ENCODE results near the gene TIGD1.

The TIGD1 gene

DNA sequence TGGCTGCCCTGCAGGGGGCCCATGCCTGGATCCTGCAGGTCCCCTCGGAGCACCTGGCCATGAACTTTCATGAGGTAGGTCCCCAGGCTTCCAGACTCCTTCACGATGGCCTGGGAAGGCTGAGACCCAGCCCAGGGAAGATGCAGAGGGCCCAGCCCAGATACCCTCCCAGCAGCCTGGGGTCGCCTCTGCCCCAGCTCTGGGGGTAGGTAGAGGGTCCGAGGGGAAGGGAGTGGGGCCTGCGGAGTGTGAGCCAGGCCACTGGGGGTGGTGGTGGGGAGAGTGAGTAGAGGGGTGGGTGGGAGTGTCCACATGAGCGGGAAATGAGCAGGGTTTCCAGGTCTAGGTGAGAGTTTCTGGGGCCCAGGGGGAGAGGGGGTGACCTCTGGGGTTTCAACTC, 25.6 kb downstream of the TIGD1 start:
- no peak for DNase-seq (ENCODE audit: low read depth in 3 of 3, low spot score in 1 of 3)

DNA sequence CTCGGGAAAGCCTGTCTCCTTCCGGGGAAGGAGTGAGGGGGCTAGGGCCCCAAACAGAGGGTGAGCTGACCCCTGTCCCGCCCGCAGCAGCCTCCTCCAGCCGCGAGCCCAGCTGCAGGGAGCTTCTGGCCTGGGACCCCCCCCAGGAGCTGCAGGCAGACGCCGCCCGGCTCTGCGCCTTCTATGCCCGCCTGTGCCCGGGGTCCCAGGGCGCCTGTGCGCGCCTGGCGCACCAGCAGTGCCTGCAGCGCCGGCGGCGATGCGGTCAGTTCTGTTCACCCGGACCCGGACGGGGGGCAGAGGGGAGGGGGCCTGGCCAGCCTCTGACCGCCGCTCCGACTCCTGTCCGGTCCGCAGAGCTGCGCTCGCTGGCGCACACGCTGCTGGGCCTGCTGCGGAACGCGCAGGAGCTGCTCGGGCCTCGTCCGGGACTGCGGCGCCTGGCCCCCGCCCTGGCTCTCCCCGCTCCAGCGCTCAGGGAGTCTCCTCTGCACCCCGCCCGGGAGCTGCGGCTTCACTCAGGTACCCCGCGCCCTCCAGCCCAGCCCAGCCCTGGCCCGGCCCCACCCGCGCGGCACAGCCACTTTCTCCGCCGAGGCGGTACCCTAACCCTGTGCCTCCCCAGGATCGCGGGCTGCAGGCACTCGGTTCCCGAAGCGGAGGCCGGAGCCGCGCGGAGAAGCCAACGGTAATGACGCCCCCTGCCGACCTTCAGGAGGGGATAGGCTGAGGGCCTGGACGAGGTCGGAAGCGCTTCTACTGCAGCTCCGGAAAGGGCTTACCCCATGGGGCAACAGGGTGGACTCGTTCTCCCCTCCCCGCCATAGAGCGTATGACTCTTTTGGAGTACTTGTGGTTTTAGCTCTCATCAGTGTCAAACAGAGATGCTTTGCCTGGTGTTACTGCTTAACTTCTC, 26.4 kb downstream of the TIGD1 start:
- DNase-seq (ENCODE audit: low read depth in 3 of 3, low spot score in 1 of 3) = no peak

DNA sequence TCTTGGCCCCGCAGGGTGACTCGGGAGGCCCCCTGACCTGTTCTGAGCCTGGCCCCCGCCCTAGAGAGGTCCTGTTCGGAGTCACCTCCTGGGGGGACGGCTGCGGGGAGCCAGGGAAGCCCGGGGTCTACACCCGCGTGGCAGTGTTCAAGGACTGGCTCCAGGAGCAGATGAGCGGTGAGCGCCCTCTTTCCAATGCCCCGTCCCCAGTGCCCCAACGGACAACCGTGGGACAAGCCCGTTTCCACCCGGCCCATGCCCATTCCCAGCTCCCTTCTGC, 27.0 kb downstream of the TIGD1 start:
- no peak for DNase-seq (ENCODE audit: low read depth in 3 of 3, low spot score in 1 of 3)

GRCh38 chr2:232522623-232523401, 27.5 kb downstream of the TIGD1 start:
- no peak for DNase-seq (ENCODE audit: low read depth in 3 of 3, low spot score in 1 of 3)

DNA sequence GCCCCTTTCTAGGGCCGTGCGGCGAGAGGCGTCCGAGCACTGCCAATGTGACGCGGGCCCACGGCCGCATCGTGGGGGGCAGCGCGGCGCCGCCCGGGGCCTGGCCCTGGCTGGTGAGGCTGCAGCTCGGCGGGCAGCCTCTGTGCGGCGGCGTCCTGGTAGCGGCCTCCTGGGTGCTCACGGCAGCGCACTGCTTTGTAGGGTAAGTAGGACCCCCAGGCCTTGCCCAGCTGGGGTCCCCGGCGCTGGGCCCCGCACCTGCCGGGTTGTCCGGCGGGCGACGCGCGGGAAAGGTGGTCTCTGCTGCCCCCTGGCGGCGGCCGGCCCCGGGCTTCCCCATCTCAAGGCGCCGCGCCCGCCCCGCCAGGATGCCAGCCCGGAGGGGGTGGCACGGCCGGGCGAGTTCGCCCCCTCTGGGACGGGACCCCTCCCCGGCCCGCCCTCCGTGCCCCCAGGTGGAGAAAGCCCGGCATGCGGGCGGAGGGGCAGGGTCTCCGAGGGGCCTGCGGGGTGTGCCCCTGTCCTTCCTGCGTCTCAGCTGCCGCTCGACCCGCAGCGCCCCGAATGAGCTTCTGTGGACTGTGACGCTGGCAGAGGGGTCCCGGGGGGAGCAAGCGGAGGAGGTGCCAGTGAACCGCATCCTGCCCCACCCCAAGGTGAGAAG, 28.3 kb downstream of the TIGD1 start:
- DNase-seq (ENCODE audit: low read depth in 3 of 3, low spot score in 1 of 3) = peak; percentile 9 to 75 (median 41)

DNA sequence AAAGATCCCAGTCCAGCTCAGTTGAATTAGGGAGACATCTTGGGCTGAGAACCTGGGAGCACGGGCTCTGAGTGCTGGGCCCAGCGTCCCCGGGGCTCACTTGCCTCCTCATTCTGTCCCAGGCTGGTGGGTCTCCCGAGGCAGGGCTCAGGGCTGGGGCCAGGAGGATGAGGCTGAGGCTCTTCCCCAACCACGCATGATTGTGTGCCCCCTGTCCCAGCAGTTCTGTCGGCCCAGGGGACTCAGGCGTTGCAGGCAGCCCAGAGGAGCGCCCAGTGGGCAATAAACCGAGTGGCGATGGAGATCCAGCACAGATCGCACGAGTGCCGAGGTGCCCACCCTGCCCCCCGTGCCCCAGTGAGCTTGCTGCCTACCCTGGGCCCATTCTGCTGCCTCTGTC, 29.3 kb downstream of the TIGD1 start:
- no peak for DNase-seq (ENCODE audit: low read depth in 3 of 3, low spot score in 1 of 3)

- DNase-seq (ENCODE audit: low read depth in 3 of 3, low spot score in 1 of 3) = no peak
Measured at GRCh38 chr2:232520489-232520888, 29.9 kb downstream of the TIGD1 start.

DNA sequence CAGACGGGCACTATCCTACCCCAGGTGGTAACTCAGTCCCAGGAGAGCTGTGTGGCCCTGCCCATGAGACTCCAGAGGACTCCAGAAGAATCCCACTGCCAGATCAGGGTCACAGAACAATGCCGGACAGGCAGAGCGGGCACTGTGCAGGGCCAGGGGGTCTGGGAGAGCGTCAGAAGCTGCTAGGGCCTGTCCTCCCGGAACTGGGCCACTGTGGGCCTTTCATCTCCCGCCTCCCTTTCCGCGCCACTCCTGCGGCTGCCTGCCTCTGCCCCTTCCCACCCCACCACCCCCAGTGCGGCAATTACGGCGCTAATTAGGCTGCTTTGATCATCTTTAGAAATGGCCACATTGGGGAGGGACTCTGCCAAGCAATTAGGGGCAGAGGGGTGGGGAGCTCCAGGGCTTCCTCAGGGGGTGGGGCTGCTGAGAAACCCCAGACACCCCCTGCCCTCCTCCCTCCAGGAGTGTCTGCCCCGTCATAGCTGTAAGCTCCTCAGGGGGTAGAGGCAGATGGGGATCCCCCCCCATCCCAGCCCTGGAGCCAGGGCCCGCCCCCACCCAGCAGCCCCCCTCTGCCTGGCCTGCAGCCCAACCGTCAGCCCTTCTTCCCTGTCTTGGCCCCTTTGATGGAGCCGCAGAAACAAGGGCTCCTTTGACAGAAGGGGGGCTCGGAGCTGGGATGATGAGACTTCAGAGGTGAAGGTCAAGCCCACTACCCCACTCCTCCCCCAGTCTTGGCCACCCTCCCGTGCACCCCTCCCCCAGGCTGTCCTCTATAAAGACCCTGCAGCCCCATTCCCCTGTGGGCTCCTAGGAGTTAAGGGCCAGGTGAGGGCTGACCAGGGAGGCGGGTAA, 30.5 kb downstream of the TIGD1 start, which contains the start of gene PRSS56:
Gene PRSS56, plus strand, starts transcription at position 808 of the 858 bp plus-strand sequence. CDS start 211 bp downstream, outside the sequence.
- DNase-seq (ENCODE audit: low read depth in 3 of 3, low spot score in 1 of 3) = no peak

DNA sequence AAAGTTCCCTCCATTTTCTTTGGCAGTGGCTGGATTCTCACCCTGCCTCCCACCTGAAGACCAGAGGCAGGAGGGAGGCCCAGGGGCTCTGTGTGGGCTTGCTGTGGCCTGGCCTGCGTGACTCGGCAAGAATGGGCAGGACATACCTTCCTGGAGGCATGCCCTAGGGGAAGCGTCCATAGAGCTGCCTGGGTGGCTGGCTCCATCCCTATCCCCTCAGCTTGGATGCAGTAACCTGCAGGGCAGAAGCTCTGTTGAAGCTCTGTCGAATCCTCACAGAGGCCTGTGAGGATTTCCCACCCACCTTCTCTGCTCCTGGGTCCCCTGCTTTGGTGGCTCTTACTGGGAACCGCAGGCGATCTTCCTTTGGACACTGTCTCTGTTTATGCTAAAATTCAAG, 31.5 kb downstream of the TIGD1 start:
- no peak for DNase-seq (ENCODE audit: low read depth in 3 of 3, low spot score in 1 of 3)

DNA sequence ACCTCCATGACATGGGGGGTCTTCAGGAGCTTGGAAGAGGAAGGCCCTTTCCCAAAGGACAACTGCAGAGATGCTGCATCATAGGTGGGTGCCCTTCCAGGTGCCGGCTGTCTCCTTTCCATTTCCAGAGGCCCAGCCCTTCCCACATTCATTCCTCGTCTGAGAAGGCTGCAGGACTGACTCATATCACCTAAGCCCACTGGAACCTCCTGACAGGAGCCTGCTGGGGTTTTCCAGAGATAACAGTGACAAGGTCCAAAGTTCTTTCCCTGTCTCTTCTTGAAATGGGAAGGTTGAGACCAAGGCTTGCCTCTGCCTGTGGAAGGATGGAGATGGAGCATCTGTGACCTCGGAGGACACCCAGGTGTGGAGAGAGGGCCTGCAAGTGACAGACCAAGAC, 33.8 kb downstream of the TIGD1 start:
- no peak for DNase-seq (ENCODE audit: low read depth in 3 of 3, low spot score in 1 of 3)

DNA sequence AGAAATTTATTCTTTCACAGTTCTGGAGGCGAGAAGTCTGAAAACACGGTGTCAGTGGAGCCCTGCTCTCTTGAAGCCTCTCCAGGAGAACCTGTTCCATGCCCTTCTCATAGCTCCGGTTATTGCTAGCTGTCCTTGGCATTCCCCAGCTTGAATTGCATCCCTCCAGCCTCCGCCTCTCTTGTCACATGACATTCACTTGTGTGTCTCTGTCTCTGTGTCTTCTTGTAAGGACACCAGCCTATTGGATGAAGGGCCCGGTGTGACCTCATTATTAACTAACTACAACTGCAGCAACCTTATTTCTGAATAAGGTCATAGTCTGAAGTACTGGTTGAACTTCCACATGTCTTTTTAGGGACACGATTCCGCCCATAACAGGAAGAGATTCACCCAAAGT, 34.7 kb downstream of the TIGD1 start:
- DNase-seq (ENCODE audit: low read depth in 3 of 3, low spot score in 1 of 3) = no peak

GRCh38 chr2:232513353-232513752, 37.0 kb downstream of the TIGD1 start:
- DNase-seq (ENCODE audit: low read depth in 3 of 3, low spot score in 1 of 3) = no peak

DNA sequence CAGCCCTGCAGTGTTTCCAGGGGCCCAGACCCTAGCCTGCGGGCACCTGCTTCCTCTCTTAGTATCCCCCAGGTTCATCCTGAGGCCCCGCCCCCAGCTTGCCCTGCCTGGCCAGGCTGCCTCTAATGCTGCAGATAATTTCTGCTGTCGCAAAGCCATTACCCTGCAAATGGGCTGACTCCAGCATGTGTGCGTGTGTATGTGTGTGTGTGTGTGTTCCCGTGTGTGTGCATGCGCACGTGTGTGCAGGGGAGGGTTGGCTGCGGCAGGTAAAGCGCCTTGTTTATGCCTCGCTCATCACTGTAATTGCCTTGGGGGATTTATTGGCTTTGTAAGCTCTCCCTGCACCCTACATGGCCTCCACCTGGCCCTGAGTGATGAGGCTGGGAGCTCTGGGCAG, 37.8 kb downstream of the TIGD1 start:
- no peak for DNase-seq (ENCODE audit: low read depth in 3 of 3, low spot score in 1 of 3)

DNA sequence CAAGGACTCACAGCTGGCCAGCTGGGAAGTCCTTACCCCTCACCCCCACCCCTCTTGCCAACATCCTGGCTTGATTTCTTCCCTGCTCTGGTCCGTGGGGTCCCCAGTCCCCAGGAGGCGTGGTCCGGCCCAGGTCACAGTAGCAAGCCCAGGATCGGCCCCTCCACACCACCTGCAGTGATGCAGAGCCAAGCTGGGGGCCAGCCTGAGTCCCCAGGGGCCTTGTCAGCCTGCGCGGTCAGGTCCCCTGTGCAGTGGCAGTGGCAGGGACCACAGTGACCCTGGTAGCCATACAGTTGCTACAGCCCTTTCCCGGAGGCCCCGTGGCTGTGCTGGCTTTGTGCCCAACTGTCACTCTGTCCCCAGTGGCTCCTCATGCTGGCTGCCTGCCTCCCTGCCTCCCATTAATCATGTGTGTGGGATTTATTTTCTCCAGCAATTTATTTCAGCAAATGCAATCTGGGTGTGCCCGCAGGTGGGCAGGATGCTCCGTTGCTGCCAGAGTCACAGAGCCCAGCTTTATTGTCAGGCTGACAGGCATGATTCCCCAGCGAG, 38.9 kb downstream of the TIGD1 start:
- no peak for DNase-seq (ENCODE audit: low read depth in 3 of 3, low spot score in 1 of 3)

DNA sequence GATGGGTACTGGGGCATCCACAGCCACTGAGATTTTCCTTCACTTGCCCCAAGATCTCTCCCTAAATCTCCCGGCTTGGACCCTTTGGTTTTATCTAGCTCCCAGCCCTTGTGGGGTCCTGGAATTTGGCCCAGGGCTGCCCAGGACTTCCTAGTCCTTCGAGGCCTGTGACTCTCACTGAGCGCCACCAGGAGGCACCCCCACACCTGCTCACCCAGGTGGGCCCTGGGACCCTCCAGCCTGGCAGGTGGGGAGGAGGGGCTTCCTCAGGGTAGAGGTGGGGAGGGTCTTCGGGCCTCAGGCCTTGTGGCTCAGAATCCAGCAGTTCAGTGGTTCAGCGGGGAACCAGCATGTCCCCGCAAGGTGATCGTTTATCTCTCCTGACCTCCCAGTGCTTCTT, 42.1 kb downstream of the TIGD1 start:
- no peak for DNase-seq (ENCODE audit: low read depth in 3 of 3, low spot score in 1 of 3)

DNA sequence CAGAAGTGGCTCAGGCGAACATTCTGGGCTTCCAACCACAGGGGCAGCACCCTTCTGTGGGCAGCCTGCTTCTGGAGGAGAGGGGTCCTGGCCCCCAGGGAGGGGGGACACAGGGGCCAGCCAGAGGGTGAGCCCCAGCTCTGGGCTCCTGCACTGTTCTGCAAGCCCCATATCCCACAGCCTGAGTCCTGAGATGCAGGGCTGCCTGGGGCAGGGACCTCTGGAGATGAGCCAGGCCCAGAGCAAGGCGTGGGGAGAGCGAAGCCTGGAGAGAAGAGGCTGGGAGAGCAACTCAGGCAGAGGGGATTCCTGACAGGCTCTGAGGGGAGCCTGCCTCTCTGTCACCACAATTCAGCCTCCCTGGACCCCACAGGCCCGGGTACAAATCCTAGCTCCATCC, 43.6 kb downstream of the TIGD1 start:
- no peak for DNase-seq (ENCODE audit: low read depth in 3 of 3, low spot score in 1 of 3)

- no peak for DNase-seq (ENCODE audit: low read depth in 3 of 3, low spot score in 1 of 3)
Measured at GRCh38 chr2:232505856-232506255, 44.5 kb downstream of the TIGD1 start.

- DNase-seq (ENCODE audit: low read depth in 3 of 3, low spot score in 1 of 3) = no peak
Measured at GRCh38 chr2:232504438-232504837, 45.9 kb downstream of the TIGD1 start.

DNA sequence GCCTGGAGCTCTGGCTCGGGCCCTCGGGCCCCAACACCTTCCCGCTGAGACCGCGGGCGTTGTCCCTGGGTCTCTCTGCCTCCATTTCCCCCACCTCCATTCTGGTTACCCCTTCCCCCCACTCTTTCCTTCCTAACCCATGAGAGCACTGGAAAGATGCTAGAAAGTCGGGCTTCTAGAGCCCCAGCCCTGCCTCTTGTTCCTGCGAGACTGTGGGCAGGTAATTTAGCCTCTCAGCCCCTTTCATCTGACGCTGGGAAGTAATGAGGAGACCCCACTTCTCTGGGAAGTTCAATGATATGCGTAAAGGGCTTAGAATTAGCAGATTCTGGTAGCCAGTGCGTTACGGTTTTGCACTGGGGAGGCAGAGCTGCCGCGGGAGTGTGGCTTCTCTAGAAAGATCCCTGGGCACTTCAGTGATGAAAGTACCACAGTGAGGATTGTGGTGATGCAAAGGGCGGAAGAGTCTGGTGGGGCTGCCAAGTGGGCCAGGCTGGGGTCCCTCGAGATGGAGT, 46.5 kb downstream of the TIGD1 start:
- no peak for DNase-seq (ENCODE audit: low read depth in 3 of 3, low spot score in 1 of 3)

Data from stimulated activated CD4-positive, alpha-beta T cell treated with anti-CD3 and anti-CD28 coated beads, TNF-alpha, amount 100 ng/mL, for 1 hour (primary cell).